ENCODE measurements around the gene MDK. TPM values are rescaled to one million over a fixed set of nuclear protein-coding genes. Genes with fewer than 3 reads are reported as not detected.

Gene MDK
- total RNA-seq, 4 donors from 2014 or later, result 34.4 to 309 (median 180) TPM

DNA sequence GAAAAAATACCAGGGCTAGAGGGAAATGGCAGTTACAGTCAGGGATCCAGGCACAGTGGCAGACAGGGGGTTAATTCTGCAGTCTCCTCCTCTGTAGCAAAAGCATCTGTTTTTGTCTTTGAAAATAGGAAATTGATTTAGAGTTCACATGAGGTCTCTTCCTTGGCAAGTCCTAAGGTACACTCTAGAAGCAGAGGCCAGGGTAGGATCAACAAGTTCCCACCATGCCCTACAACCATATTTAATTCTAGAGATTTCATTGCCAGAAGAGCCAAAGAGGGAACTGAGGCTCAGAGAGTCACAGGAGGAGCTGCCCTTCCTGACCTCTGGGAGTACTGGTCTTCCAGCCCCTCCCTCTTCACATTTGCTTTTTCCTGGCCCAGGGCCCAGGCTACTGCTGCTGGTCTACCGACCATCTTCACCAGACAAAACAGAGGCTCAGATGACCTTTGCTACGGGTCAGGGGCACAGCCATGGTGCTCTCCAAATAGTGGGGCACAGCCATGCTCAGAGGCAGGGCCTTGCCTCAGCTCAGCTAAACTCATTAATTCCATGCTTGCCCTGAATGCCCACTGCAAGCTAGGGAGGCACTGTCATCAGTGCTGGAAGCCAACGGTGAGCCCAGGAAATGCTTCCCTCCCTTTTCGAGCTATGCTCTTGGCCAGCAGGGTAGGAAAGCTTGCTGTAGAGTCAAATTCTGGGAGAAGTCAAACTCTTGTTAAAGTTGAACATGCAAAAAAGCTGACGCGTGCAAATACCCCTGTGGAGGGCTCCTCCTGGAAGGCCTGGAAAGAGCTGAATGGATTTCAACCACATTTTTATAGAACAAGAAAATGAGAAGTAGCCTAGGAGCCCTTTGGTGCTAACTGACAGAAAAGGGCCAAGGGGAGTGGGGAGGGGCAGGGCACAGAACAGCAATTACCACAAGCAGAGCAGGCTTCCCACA lies 21.8 kb downstream of the MDK start:
- no peak for DNase-seq
- peaks cover 0 to 28% (median 10%) of the 10 kb centered on the region in 4 donors for H3K36me3 ChIP-seq
- H3K9me3 ChIP-seq, result no peaks in the 10 kb centered on the region
- no peaks in the 10 kb centered on the region for H3K27me3 ChIP-seq
- no peak overlapping the region for H3K27ac ChIP-seq
- 95% methylated on average over 6 of the region's 6 CpGs; no CpG with 5 or more reads in 1 of the 2 donors for WGBS, 2 donors (ENCODE audit: low coverage in 1 of 2)
- in situ Hi-C loops (cut with MboI; ENCODE audit: low pct_ligation_motif_present in 1 of 4, low pct_unique_long_range_greater_than_20kb in 1 of 4, low sequenced_read_pairs in 3 of 4) (loop anchor here in 1 of 4 donors (25.0 kb wide), 1 partner anchor 134 kb away; no protein-coding TSS in a partner anchor), intact Hi-C loops (cut with DNase I; ENCODE audit: low total_unique reads) (no loop called here)
- H3K4me1 ChIP-seq, result no peaks in the 10 kb centered on the region
- H3K4me3 ChIP-seq, result no peak overlapping the region
- no peak for TF ChIP-seq EP300 (IDR thresholded peaks at IDR 0.05; ENCODE audit: low read depth)
- TF ChIP-seq POLR2AphosphoS5 (IDR thresholded peaks at IDR 0.05), result no peak
- no peak for TF ChIP-seq CTCF (IDR thresholded peaks at IDR 0.05)
- TF ChIP-seq POLR2A (IDR thresholded peaks at IDR 0.05), result no peak

DNA sequence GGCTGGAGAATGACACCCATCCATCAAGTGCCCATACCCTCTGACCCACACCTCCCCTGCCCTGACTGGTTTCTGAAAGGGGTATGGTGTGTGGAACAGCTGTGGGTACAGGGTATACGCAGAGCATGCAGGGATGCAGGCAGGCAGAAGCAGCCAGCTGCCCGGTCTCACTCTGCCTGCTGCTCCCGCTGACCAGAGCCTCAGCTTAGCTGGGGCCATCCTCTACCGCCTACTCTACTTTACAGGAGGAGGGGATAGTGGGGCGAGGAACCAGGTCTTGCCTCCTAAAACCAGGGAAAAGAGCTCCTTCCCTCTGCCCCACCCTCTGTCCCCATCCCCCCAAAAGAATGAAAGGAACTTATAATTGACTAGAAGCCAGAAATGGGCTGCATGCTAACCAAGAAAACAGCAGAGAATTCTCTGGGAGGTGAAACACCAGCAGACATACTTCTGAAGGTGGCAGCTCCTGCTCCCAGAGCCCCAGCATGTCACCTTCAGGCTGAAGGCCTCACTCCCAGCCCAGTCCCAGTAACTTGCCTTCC lies 23.1 kb downstream of the MDK start:
- H3K27me3 ChIP-seq, result no peaks in the 10 kb centered on the region
- H3K4me1 ChIP-seq, result no peaks in the 10 kb centered on the region
- DNase-seq, result no peak
- H3K9me3 ChIP-seq, result no peaks in the 10 kb centered on the region
- H3K4me3 ChIP-seq, result no peak overlapping the region
- TF ChIP-seq CTCF (IDR thresholded peaks at IDR 0.05), result no peak
- in situ Hi-C loops (cut with MboI; ENCODE audit: low pct_ligation_motif_present in 1 of 4, low pct_unique_long_range_greater_than_20kb in 1 of 4, low sequenced_read_pairs in 3 of 4) (loop anchor here in 1 of 4 donors (25.0 kb wide), 1 partner anchor 133 kb away; no protein-coding TSS in a partner anchor), intact Hi-C loops (cut with DNase I; ENCODE audit: low total_unique reads) (no loop called here)
- peaks cover 0 to 30% (median 11%) of the 10 kb centered on the region in 4 donors for H3K36me3 ChIP-seq
- WGBS, 2 donors (ENCODE audit: low coverage in 1 of 2), result 87 to 88% methylated on average over 3 to 5 of the region's 5 CpGs
- H3K27ac ChIP-seq, result no peak overlapping the region

DNA sequence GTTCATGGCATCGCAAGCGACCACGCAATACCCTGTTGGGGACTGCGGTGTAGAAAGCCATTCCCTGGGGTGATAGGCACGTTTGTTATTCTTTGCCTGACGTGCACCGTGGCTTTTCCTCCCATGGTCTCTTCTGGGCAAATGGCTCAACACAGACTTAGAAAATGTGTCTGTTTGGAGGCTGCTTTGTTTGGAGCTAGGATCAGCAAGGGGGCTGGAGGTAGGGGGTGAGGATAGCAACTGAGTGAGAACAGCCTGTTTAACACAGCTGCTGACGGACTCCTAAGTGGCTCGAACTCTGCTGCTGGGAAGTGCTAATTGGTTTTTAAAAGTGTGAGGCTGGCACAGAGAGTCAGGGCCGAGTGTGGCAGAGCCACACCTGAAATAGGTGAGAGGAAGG lies 26.2 kb downstream of the MDK start:
- no peak overlapping the region for H3K27ac ChIP-seq
- peaks cover 0 to 30% (median 15%) of the 10 kb centered on the region in 4 donors for H3K36me3 ChIP-seq
- H3K4me3 ChIP-seq, result no peak overlapping the region
- no peaks in the 10 kb centered on the region for H3K27me3 ChIP-seq
- intact Hi-C loops (cut with DNase I; ENCODE audit: low total_unique reads) (no loop called here), in situ Hi-C loops (cut with MboI; ENCODE audit: low pct_ligation_motif_present in 1 of 4, low pct_unique_long_range_greater_than_20kb in 1 of 4, low sequenced_read_pairs in 3 of 4) (loop anchor here in 1 of 4 donors (25.0 kb wide), 1 partner anchor 130 kb away; no protein-coding TSS in a partner anchor)
- TF ChIP-seq CTCF (IDR thresholded peaks at IDR 0.05), result no peak
- TF ChIP-seq EP300 (IDR thresholded peaks at IDR 0.05; ENCODE audit: low read depth), result no peak
- TF ChIP-seq POLR2A (IDR thresholded peaks at IDR 0.05), result no peak
- TF ChIP-seq POLR2AphosphoS5 (IDR thresholded peaks at IDR 0.05), result no peak
- WGBS, 2 donors (ENCODE audit: low coverage in 1 of 2), result 86% methylated on average over 7 of the region's 10 CpGs; no CpG with 5 or more reads in 1 of the 2 donors
- no peaks in the 10 kb centered on the region for H3K9me3 ChIP-seq
- DNase-seq, result no peak
- H3K4me1 ChIP-seq, result no peaks in the 10 kb centered on the region

DNA sequence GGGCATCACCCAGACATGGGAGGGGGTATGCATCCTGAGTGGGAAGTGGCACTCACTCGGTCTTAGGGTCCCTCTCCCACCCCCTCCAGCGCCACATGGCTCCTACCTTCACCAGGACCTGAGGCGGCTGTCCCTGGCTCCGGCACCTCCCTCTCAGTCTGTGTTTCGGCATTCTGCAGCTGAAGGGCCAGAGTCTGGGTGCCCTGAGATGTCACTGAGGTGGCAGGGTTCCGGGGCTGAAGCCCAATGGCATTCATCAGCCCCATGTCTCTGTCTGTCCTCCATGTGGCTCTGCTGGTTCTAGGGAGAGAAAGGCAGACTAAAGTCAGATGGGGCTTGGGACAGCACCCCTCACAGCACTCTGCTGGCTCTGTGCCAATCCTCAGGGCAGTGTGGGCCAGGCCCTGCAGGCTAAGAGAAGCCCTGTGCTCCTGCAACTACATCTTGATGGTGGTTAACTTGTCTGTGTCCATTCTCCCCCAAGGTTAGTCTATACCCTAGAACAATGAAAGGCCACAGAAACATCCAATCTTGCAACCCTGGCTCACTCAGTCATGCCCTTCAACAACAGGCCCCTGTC lies 27.0 kb downstream of the MDK start:
- 93% methylated on average over 5 of the region's 6 CpGs; no CpG with 5 or more reads in 1 of the 2 donors for WGBS, 2 donors (ENCODE audit: low coverage in 1 of 2)
- Histone ChIP-seq H3K36me3 (peaks cover 0 to 35% (median 17%) of the 10 kb centered on the region in 4 donors), H3K27me3 (no peaks in the 10 kb centered on the region), H3K9me3 (no peaks in the 10 kb centered on the region), H3K4me3 (no peak overlapping the region), H3K4me1 (no peaks in the 10 kb centered on the region), H3K27ac (no peak overlapping the region)
- TF ChIP-seq EP300 (IDR thresholded peaks at IDR 0.05; ENCODE audit: low read depth) (no peak), POLR2A (IDR thresholded peaks at IDR 0.05) (no peak), POLR2AphosphoS5 (IDR thresholded peaks at IDR 0.05) (no peak), CTCF (IDR thresholded peaks at IDR 0.05) (no peak)
- in situ Hi-C loops (cut with MboI; ENCODE audit: low pct_ligation_motif_present in 1 of 4, low pct_unique_long_range_greater_than_20kb in 1 of 4, low sequenced_read_pairs in 3 of 4), result loop anchor here in 1 of 4 donors (25.0 kb wide), 1 partner anchor 129 kb away; no protein-coding TSS in a partner anchor
- intact Hi-C loops (cut with DNase I; ENCODE audit: low total_unique reads), result no loop called here
- no peak for DNase-seq

All from transverse colon (tissue), 4 donors.